ENCODE results near the gene TLL2. TPM values are rescaled to one million over a fixed set of nuclear protein-coding genes. Genes with fewer than 3 reads are reported as not detected.

Gene TLL2
- total and polyA plus RNA-seq, 9 of the 15 experiments (the other 6 are each of a cell fraction or from before 2014, with no cell fraction given), result 0.09 TPM; not detected in 8

- TF ChIP-seq ID3 (CRISPR knock-in tag; IDR thresholded peaks at IDR 0.05) (no peak), ID3 (tag; IDR thresholded peaks at IDR 0.05) (peak; percentile 91), REST (IDR thresholded peaks at IDR 0.05; ENCODE audit: borderline replicate concordance) (peak; percentile 96), REST (CRISPR knock-in tag; IDR thresholded peaks at IDR 0.05; ENCODE audit: low read depth) (peak; percentile 79; the same call in 1 of the 2 replicates), MYC (IDR thresholded peaks at IDR 0.05; ENCODE audit: low read depth, low read length) (no peak), MYC (CRISPR knock-in tag; IDR thresholded peaks at IDR 0.05; ENCODE audit: borderline replicate concordance, low read depth) (no peak), ZNF395 (CRISPR knock-in tag; IDR thresholded peaks at IDR 0.05) (no peak), ZBTB7A (IDR thresholded peaks at IDR 0.05; ENCODE audit: borderline replicate concordance, control insufficient read depth, low read depth, low read length) (no peak), ZNF165 (CRISPR knock-in tag; IDR thresholded peaks at IDR 0.05; ENCODE audit: borderline replicate concordance) (no peak), BRCA1 (IDR thresholded peaks at IDR 0.05) (no peak), BRCA1 (CRISPR knock-in tag; IDR thresholded peaks at IDR 0.05) (no peak), MBD1 (CRISPR knock-in tag; IDR thresholded peaks at IDR 0.05) (no peak), EHMT2 (IDR thresholded peaks at IDR 0.05) (peak; percentile 92), EZH2 (IDR thresholded peaks at IDR 0.05; ENCODE audit: borderline replicate concordance, low read depth, low read length) (no peak)
Measured at GRCh38 chr10:96496281-96496925, 17.3 kb downstream of the TLL2 start (continued).

All from K562 (cell line).